Pancreas (tissue), 10 donors: Measurements from ENCODE around the gene XIRP1. TPM values are rescaled to one million over a fixed set of nuclear protein-coding genes. Genes with fewer than 3 reads are reported as not detected.

Experiments used
- ATAC-seq, 4 donors: fragments of 200-7000 bp; cut with Tn5 transposase; one replicate each; pipeline versions ENCODE4 v1.8.0 to v1.9.1; 2020; ENCODE audit warnings: mild to moderate bottlenecking in 4 of 4, moderate library complexity in 4 of 4
- DNase-seq, 6 donors: peaks; one replicate each; pipeline ENCODE4 v3.0.0-alpha.2; 2020
- FAIRE-seq: peaks from 2 replicates; lab custom pipeline; 2012; peaks lifted over from hg19 to GRCh38; lab: Jason Lieb, UNC
- H3K27ac ChIP-seq, 4 donors: fragments of 200-600 bp; sonication (generic); 1 replicate in 3 of 4; 2 replicates in 1 of 4; pipeline versions ENCODE4 v1.5.0 to v1.8.0; 2020
- H3K27me3 ChIP-seq, 4 donors: fragments of 200-600 bp; one replicate each; pipeline ENCODE4 v1.8.0; 2021
- H3K36me3 ChIP-seq, 3 donors: fragments of 200-600 bp; sonication (generic) in 1 of 3; one replicate each; pipeline versions ENCODE4 v1.5.0 to v1.8.0; 2020 to 2021
- H3K4me1 ChIP-seq, 3 donors: fragments of 200-600 bp; one replicate each; pipeline ENCODE4 v1.8.0; 2021
- H3K4me3 ChIP-seq, 4 donors: fragments of 200-600 bp; sonication (generic) in 2 of 4; one replicate each; pipeline versions ENCODE4 v1.5.0 to v1.8.0; 2020 to 2021
- H3K9me3 ChIP-seq, 4 donors: fragments of 200-600 bp; one replicate each; pipeline ENCODE4 v1.8.0; 2021
- CTCF ChIP-seq, 4 donors: fragments of 200-600 bp; sonication (generic) in 3 of 4; IDR thresholded peaks; one replicate each; pipeline versions ENCODE4 v1.5.0 to v1.8.0; 2021; ENCODE audit warnings: antibody characterized with exemption in 4 of 4
- WGBS, 2 donors: extraction: QIAGEN DNeasy Blood & Tissue Kit; methylation state at CpG; one replicate each; pipeline ENCODE4 v1.1.7; 2013; 5-methylcytosine and 5-hydroxymethylcytosine counted together
- intact Hi-C, 3 donors: fragments of 100-400 bp; cut with DNase I; formaldehyde crosslinking; loops; one replicate each; pipeline versions ENCODE4 v1.11.1 to v1.14.2; 2022
- polyA plus RNA-seq, 2 donors: library from polyadenylated mRNA; stranded (reverse); fragments of 200-250 nt; gene quantifications; one replicate each; pipeline ENCODE4 v1.2.3, GENCODE V29; 2013
- total RNA-seq, 6 donors: library from RNA; stranded (reverse); fragmentation: NEBNext Ultra II Directional in 4 of 6; extraction: Animal tissue kit (Norgen Biotek cat#: 25700) in 4 of 6; gene quantifications; one replicate each; pipeline versions ENCODE4 v1.2.1 to v1.2.4, GENCODE V29; 2021 to 2023
- donor health status: healthy with polysubstance abuse.
- donor health status: DM: no; HTN: no; CAD: no; lungs with moderate emphysema.
- donor health status: DM: no; HTN: no; CAD: no.
- donor health status: control.
- donor health status: control.
- donor health status: Bipolar disorder and iron deficiency.
- donor health status: DM: yes; HTN: yes; CAD: no.
- donor health status: DM: no; HTN: no; CAD: no.
- donor health status: DM: no; HTN: no; CAD: no.
- donor health status: DM: yes; HTN: yes; CAD: no.

Gene XIRP1
- total and polyA plus RNA-seq, 8 donors = 0.08 to 0.43 (median 0.12) TPM; not detected in 4

GRCh38 chr3:39222939-39223338 lies 30.5 kb upstream of the XIRP1 start:
- Histone ChIP-seq H3K27me3 (no peaks in the 10 kb centered on the region), H3K4me3 (no peak overlapping the region), H3K9me3 (no peaks in the 10 kb centered on the region), H3K36me3 (no peaks in the 10 kb centered on the region), H3K4me1 (no peaks in the 10 kb centered on the region), H3K27ac (no peak overlapping the region)
- intact Hi-C loops = no loop called here
- no peak for TF ChIP-seq CTCF (IDR thresholded peaks at IDR 0.05)
- ATAC-seq (no peak), DNase-seq (no peak), FAIRE-seq (no peak)
- WGBS, 2 donors = 69 to 75% methylated on average over 2 of the region's 2 CpGs

- WGBS, 2 donors = 68 to 86% methylated on average over 1 of the region's 1 CpG
- Histone ChIP-seq H3K27me3 (no peaks in the 10 kb centered on the region), H3K4me3 (no peak overlapping the region), H3K27ac (no peak overlapping the region), H3K9me3 (no peaks in the 10 kb centered on the region), H3K36me3 (no peaks in the 10 kb centered on the region), H3K4me1 (no peaks in the 10 kb centered on the region)
- intact Hi-C loops = no loop called here
- FAIRE-seq = no peak
- ATAC-seq = no peak
- no peak for DNase-seq
- TF ChIP-seq CTCF (IDR thresholded peaks at IDR 0.05) = no peak
Observed at GRCh38 chr3:39222462-39222861, 30.1 kb upstream of the XIRP1 start.

- H3K9me3 ChIP-seq = no peaks in the 10 kb centered on the region
- no peaks in the 10 kb centered on the region for H3K27me3 ChIP-seq
- H3K4me3 ChIP-seq = no peak overlapping the region
- TF ChIP-seq CTCF (IDR thresholded peaks at IDR 0.05) = no peak
- no peaks in the 10 kb centered on the region for H3K4me1 ChIP-seq
- ATAC-seq (no peak), FAIRE-seq (no peak), DNase-seq (no peak)
- intact Hi-C loops = no loop called here
- H3K36me3 ChIP-seq = no peaks in the 10 kb centered on the region
- H3K27ac ChIP-seq = no peak overlapping the region
Observed at GRCh38 chr3:39221141-39221530, 28.7 kb upstream of the XIRP1 start.

- no peak for DNase-seq
- no peak for TF ChIP-seq CTCF (IDR thresholded peaks at IDR 0.05)
- Histone ChIP-seq H3K4me3 (no peak overlapping the region), H3K9me3 (no peaks in the 10 kb centered on the region), H3K27me3 (no peaks in the 10 kb centered on the region), H3K27ac (no peak overlapping the region), H3K36me3 (no peaks in the 10 kb centered on the region), H3K4me1 (no peaks in the 10 kb centered on the region)
- WGBS, 2 donors = 66 to 68% methylated on average over 6 of the region's 6 CpGs
- no peak for FAIRE-seq
- ATAC-seq = peak in 1 of 4 donors; percentile 62
- intact Hi-C loops = no loop called here
Observed at GRCh38 chr3:39220407-39221140, 28.2 kb upstream of the XIRP1 start.

- ATAC-seq (no peak), FAIRE-seq (no peak), DNase-seq (no peak)
- intact Hi-C loops = loop anchor here in 1 of 3 donors (10.0 kb wide), 1 partner anchor 55 kb away; no protein-coding TSS in a partner anchor
- Histone ChIP-seq H3K27ac (no peak overlapping the region), H3K27me3 (no peaks in the 10 kb centered on the region), H3K9me3 (no peaks in the 10 kb centered on the region), H3K4me1 (no peaks in the 10 kb centered on the region), H3K36me3 (no peaks in the 10 kb centered on the region), H3K4me3 (no peak overlapping the region)
- WGBS, 2 donors = 81 to 85% methylated on average over 3 of the region's 3 CpGs
- TF ChIP-seq CTCF (IDR thresholded peaks at IDR 0.05) = no peak
Observed at GRCh38 chr3:39219702-39220101, 27.3 kb upstream of the XIRP1 start.
